Ramos (cell line): ENCODE results near the gene ZNF423.

Experiments used
- in situ Hi-C: fragments of 300-500 bp; cut with MboI; formaldehyde crosslinking; loops from one replicate; pipeline ENCODE4 v1.14.3; 2022; ENCODE audit warnings: low sequenced_read_pairs; ENCODE audit not compliant: unreplicated experiment

ZNF423 gene

DNA sequence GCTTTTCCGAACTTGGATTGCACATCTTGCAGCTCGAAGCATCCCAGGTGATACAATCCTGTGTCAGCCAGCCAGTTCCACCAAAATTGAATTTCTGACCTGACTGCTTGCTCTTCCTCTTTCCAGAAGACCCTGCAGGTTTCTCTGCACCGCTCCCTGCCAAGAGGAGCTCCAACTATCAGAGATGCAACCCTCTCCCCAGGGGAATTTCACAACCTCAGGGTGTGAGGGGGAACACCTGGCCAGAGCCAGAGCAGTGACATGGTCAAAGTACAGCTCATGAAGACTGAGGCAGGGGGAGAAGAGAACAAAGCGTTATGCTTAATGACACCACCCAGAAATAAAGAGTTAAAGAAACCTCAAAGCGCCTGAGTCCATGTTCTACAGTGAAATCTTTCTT, 25.0 kb downstream of the ZNF423 start:
- in situ Hi-C loops: no loop called here

DNA sequence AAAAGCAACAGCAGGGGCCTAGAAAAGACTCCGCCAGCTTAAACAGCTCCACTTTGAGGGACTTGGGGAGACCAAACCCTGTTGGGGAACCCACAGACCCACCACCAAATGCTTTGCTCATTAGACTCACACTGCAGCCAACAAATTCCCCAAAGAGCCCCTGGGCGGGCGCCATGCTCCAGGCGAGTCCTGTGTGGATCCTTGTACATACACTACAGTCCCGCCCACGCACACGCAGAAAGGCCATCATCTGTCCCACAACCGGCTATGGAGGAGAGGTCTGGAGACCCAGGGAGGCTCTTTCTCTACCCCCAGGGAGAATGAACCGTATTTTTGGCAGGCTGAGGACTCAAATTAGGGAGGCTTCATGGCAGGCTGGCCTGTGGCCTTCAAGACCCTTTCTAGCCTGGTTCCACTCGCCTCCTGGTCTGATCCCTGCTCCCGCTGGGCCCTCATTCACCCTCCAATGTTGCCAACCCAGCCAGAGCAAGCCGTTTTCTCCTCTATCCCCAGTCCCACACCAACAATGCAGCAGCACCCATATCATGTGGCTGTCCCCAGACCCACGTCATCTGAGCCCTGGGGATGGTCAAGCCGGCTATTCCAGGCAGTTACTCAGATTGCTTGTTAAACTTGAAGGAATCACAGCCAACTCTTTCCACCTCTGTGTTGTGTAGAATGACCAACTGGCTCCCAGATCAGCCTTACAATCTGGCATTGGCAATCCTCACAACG, 27.2 kb downstream of the ZNF423 start:
- in situ Hi-C loops: loop anchor here (10.0 kb wide), 1 partner anchor 64 kb away; no protein-coding TSS in a partner anchor

- in situ Hi-C loops: loop anchor here (10.0 kb wide), 1 partner anchor 63 kb away; no protein-coding TSS in a partner anchor
Measured at GRCh38 chr16:49827805-49828438, 28.0 kb downstream of the ZNF423 start.

DNA sequence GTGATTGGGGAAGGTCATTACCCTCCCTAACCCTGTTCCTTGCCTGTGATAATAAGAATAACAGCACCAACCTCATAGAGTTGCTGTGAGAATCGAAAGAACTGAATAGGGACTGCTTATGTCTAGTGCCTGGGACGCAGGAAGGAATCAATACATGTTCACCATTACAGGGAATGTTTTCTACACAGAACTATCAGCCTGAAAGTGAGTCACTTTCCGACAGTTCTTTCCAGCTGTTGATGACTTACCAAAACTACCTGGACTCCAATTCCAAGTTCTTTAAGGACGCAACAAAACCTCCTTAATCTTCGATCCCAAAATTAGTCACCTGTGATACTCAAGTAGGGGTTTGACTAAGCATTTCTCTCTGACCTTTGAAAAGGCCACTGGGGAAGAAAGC, 29.4 kb downstream of the ZNF423 start:
- in situ Hi-C loops: loop anchor here (10.0 kb wide), 1 partner anchor 62 kb away; no protein-coding TSS in a partner anchor

DNA sequence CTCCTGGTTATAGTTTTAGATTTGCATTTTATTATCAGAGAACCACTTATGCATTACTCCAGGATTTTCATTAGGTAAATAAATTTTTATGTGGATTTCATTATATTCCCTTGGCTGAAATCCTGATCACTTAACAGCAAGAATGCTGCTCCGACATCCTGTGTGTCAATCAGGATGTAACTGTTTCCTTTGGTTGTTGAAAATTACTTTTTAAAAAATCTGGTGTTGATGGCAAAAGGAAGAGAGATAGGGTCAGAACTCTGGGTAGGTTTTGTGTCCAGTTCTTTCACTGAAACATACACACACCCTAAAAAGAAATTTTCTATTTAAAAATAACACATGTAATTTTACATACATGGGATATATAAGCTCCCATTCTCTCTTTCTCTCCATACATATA, 30.9 kb downstream of the ZNF423 start:
- in situ Hi-C loops: loop anchor here (10.0 kb wide), 1 partner anchor 60 kb away; no protein-coding TSS in a partner anchor

DNA sequence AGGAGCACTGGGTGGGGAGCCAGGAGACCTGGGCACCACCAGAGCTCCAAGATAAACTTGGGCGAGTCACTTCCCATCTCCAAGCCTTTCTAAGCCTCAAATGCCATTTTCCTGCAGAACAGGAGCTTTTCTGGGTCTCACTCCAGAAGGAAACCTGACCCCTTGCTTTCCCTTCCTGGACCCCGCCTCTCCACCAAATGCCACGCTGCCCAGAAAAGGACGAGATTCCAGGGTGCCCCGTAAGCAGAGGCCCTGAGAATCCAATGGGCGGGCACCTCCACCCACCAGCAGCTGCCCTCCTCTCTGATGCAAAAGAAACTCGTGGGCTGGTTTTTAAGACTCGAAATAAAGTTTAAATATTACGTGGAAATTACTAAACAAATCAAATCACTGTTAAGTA, 31.3 kb downstream of the ZNF423 start:
- in situ Hi-C loops: loop anchor here (10.0 kb wide), 1 partner anchor 60 kb away; no protein-coding TSS in a partner anchor

GRCh38 chr16:49822649-49823370, 33.1 kb downstream of the ZNF423 start:
- in situ Hi-C loops: loop anchor here (10.0 kb wide), 1 partner anchor 58 kb away; no protein-coding TSS in a partner anchor

DNA sequence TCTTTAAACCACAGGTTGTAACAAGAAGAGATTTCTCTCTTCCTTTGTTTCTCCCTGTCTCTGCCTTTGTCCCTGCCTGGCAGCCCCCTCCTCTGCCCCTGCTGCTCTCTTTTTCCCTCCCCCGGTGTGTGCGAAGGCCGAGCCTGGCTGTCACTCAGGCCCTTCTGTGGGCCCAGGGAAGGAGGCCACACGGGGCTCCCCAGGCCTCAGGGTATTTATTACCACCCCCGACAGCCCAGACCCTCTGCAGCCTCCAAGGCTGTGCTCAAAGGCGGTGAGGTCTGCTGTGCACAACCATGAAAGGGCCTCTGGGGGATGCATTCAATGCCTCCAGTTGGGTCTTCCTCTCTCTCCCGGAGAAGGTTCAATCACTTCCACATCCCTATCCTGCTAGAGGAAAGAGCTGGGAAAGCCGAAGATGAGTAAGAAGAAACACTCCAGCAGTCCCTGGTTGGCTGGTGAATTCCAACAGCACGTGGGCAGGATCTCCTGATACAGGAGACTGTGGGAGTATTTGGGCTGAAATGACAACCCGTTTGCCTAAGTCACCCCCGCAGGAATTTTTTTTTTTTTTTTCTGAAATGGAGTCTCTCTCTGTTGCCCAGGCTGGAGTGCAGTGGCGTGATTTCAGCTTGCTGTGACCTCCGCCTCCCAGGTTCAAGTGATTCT, 34.2 kb downstream of the ZNF423 start:
- in situ Hi-C loops: loop anchor here (10.0 kb wide), 1 partner anchor 57 kb away; no protein-coding TSS in a partner anchor

- in situ Hi-C loops: loop anchor here (10.0 kb wide), 1 partner anchor 56 kb away; no protein-coding TSS in a partner anchor
Measured at GRCh38 chr16:49821156-49821555, 34.8 kb downstream of the ZNF423 start.

DNA sequence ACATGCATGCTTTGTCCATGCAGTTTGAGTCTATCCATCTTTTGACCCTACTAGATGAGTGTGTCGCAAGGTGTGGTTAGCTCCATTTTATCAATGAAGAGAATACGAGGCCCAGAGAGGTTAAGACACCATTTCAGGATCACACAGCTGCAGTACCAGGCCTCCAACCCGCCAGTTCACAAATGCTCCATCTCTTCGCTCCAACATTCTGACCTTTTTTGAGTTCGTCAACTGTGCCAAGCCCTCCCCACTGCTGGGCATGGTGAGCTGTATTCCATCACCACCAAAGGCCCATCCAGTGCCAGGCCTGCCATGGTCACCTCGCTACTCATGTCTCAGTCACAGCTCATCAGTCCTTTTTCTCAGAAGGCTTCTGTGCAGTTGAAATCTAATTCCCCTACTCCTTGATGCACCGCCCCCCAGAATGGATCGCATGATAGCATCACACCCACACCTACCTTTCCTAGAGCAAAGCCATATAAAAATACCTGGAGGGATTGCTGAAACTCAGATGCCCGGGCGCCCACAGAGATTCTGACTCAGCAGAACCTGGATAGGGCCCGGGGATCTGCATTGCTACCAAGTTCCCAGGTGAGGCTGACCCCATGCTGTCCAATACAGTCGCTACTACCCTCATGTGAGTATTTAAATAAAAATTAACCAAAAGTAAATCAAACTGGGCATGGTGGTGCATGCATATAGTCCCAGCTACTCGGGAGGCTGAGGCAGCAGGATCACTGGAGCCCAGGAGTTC, 38.0 kb downstream of the ZNF423 start:
- in situ Hi-C loops: no loop called here

GRCh38 chr16:49816875-49817274, 39.0 kb downstream of the ZNF423 start:
- in situ Hi-C loops: no loop called here

DNA sequence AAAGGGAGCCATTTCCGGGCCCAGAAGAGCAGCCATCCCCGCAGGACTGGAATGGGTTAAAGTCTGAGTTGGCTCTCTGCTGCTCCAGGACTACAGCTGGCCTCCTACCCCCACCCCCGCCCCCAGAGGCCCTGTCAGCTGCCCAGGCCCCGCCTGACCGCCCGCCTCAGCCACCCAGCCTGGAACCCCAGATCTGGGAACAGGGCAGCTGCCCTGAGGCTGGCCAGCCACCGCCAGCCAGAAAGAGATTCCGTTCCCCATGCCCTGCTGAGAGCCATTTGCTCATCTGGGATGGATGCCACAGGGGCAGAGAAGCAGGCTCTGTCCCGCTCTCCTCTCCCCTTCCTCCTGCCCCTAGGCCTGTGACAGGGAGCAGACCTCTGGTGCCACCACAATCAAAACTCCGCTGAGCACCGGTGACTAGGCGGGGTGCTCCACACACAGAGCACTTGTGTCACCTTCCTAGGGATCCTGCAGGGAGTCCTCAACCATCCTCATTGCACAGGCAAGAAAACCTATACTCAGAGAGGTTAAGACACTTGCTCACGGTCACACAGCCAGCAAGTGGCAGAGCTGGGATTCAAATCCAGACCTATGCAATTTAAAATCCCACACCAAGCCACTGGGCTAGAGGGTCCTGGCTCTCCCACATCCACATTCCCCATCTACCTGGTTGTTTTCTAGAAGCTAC, 44.1 kb downstream of the ZNF423 start:
- in situ Hi-C loops: no loop called here

DNA sequence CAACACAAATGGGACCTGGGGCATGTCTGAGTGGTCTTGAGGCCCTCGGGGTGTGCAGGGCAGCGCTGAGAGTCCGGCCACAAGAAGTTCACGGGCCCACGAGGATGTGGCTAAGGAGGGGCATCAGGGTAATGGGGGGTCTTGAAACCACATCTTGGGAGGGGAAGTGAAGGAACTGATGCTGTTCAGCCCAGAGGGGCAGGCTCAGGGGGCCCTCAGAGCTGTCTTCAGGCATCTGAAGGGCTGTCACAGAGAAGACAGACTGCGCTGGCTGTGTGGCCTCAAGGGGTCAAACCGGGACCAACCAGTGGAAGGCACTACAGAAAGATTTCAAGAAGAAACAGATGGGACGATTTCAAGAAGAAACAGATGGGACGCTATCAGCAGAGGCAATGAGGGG, 45.1 kb downstream of the ZNF423 start:
- in situ Hi-C loops: no loop called here

DNA sequence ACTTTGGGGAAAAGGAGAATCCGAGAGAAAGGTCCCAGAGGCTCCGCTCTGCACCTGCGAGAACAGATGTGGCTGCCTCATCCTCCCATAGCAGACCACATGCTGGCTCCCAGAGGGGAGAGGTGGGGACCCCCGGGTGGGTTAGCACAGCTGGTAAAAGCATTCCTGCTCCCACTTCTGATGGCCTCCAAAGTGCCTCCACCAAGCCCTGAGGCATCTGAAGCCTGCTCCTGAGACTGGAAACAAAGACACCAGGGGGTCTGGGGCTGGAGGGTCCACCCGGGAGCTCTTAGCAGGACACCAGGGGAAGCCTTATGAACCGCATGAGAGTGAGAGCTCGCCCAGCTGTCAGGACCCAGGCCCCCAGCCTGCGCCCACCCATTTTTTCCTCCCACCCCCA, 46.4 kb downstream of the ZNF423 start:
- in situ Hi-C loops: no loop called here

DNA sequence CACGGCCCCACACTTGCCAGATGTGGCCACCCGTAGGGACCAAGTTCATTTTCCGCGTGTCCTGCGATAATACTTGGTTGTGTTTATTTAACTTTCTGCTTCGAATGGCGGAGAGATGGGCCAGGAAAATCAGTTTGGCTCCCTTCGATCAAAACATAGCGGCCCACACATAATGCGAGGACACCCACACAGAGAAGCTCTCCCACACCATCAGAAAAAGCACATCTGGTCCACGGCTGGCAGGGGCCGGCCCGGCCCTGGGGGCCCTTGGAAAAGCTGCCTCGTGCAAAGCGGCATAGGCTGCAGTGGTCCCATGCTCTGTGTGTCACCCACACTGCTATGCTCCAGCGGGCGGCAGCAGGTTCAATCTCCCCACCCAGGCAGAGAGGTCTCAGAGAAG, 46.9 kb downstream of the ZNF423 start:
- in situ Hi-C loops: no loop called here

- in situ Hi-C loops: no loop called here
Measured at GRCh38 chr16:49806446-49806845, 49.5 kb downstream of the ZNF423 start.

DNA sequence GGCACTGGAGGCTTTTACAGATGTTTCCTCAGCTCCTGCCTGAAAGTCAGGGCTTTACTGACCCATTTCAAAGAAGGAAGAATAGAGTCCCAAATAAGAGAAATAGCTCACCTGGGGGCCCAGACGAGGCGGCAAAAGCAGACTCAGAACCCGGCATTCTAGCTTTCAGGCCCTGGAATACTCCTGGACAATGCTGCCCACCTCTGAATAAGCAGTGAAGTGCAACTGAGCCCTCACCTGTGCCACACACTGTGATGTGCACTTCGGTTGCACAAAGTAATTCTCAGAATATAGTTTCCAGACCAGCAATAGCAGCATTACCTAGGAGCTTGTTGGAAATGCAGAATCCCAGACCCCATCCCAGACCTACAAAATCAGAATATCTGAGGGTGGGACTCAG, 54.6 kb downstream of the ZNF423 start:
- in situ Hi-C loops: no loop called here

GRCh38 chr16:49800876-49801275, 55.0 kb downstream of the ZNF423 start:
- in situ Hi-C loops: no loop called here

GRCh38 chr16:49800441-49800840, 55.5 kb downstream of the ZNF423 start:
- in situ Hi-C loops: no loop called here
